ENCODE results near the gene LRRC41.
"Not testable (repeated sequence)": the region's sequence is repeated elsewhere in the genome, so short reads cannot be mapped to it uniquely, and the experiment has no call there.

The LRRC41 gene

GRCh38 chr1:46285730-46286477 is 17.5 kb downstream of the LRRC41 start:
- in situ Hi-C loops (cut with MboI; ENCODE audit: low sequenced_read_pairs) = no loop called here

GRCh38 chr1:46284597-46285564 is 18.5 kb downstream of the LRRC41 start:
- in situ Hi-C loops (cut with MboI; ENCODE audit: low sequenced_read_pairs) = no loop called here

- in situ Hi-C loops (cut with MboI; ENCODE audit: low sequenced_read_pairs) = no loop called here
These were observed 19.4 kb downstream of the LRRC41 start for GRCh38 chr1:46284058-46284457.

GRCh38 chr1:46281021-46281420 is 22.4 kb downstream of the LRRC41 start:
- in situ Hi-C loops (cut with MboI; ENCODE audit: low sequenced_read_pairs) = no loop called here

- in situ Hi-C loops (cut with MboI; ENCODE audit: low sequenced_read_pairs) = no loop called here
These were observed 23.3 kb downstream of the LRRC41 start for GRCh38 chr1:46280092-46280491.

GRCh38 chr1:46278807-46279206 is 24.6 kb downstream of the LRRC41 start:
- in situ Hi-C loops (cut with MboI; ENCODE audit: low sequenced_read_pairs) = no loop called here

- in situ Hi-C loops (cut with MboI; ENCODE audit: low sequenced_read_pairs) = no loop called here
These were observed 25.6 kb downstream of the LRRC41 start for GRCh38 chr1:46277658-46278373.

GRCh38 chr1:46275030-46275337 is 28.4 kb downstream of the LRRC41 start:
- in situ Hi-C loops (cut with MboI; ENCODE audit: low sequenced_read_pairs) = no loop called here

- in situ Hi-C loops (cut with MboI; ENCODE audit: low sequenced_read_pairs) = no loop called here
These were observed 29.0 kb downstream of the LRRC41 start for GRCh38 chr1:46274225-46275029.

- in situ Hi-C loops (cut with MboI; ENCODE audit: low sequenced_read_pairs) = no loop called here
These were observed 34.8 kb downstream of the LRRC41 start for GRCh38 chr1:46268578-46268977.

GRCh38 chr1:46263146-46263545 is 40.3 kb downstream of the LRRC41 start:
- in situ Hi-C loops (cut with MboI; ENCODE audit: low sequenced_read_pairs) = no loop called here

- in situ Hi-C loops (cut with MboI; ENCODE audit: low sequenced_read_pairs) = no loop called here
These were observed 40.9 kb downstream of the LRRC41 start for GRCh38 chr1:46262508-46262907.

- in situ Hi-C loops (cut with MboI; ENCODE audit: low sequenced_read_pairs) = no loop called here
These were observed 46.9 kb downstream of the LRRC41 start for GRCh38 chr1:46256523-46256922.

- in situ Hi-C loops (cut with MboI; ENCODE audit: low sequenced_read_pairs) = no loop called here
These were observed 48.7 kb downstream of the LRRC41 start for GRCh38 chr1:46254668-46255067.

- in situ Hi-C loops (cut with MboI; ENCODE audit: low sequenced_read_pairs) = no loop called here
These were observed 55.1 kb downstream of the LRRC41 start for GRCh38 chr1:46248122-46248920.

GRCh38 chr1:46247436-46248121 is 55.8 kb downstream of the LRRC41 start, which contains the start of gene RAD54L:
RAD54L (plus strand) TSS chr1:46247763; CDS start chr1:46248406, 643 bp downstream.
- in situ Hi-C loops (cut with MboI; ENCODE audit: low sequenced_read_pairs) = no loop called here

- in situ Hi-C loops (cut with MboI; ENCODE audit: low sequenced_read_pairs) = no loop called here
These were observed 56.6 kb downstream of the LRRC41 start for GRCh38 chr1:46246548-46247435.

GRCh38 chr1:46246136-46246535 is 57.3 kb downstream of the LRRC41 start:
- in situ Hi-C loops (cut with MboI; ENCODE audit: low sequenced_read_pairs) = not testable (repeated sequence)
